GM19372 (cell line): ENCODE measurements around the gene CA6.
"Not testable (repeated sequence)": the region's sequence is repeated elsewhere in the genome, so short reads cannot be mapped to it uniquely, and the experiment has no call there.

Source experiments
- ATAC-seq: cut with Tn5 transposase; IDR thresholded peaks from one replicate; pipeline ENCODE4 v1.9.1; 2021; ENCODE audit warnings: mild to moderate bottlenecking, low read depth, moderate library complexity; ENCODE audit not compliant: unreplicated experiment

CA6 gene

DNA sequence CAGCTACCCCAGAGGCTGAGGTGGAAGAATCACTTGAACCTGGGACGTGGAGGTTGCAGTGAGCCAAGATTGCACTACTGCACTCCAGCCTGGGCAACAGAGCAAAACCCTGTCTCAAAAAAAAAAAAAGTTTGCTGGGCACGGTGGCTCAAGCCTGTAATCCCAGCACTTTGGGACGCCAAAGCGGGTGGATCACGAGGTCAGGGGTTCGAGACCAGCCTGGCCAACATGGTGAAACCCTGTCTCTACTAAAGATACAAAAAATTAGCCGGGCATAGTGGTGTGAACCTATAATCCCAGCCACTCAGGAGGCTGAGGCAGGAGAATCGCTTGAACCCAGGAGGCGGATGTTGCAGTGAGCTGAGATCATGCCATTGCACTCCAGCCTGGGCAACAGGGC lies 23.2 kb downstream of the CA6 start:
- ATAC-seq, result not testable (repeated sequence)

DNA sequence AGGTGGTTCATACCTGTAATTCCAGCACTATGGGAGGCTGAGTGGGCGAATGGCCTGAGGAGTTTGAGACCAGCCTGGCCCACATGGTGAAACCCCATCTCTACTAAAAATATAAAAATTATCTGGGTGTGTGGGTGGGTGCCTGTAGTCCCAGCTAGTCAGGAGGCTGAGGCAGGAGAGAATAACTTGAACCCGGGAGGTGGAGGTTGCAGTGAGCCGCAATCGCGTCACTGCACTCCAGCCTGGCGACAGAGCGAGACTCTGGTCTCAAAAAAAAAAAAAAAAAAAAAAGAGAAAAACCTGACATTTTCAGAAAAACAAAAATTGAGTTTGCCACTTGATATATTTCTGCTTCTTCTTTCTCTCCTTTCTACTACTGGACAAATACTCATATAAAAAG lies 24.3 kb downstream of the CA6 start:
- no peak for ATAC-seq

DNA sequence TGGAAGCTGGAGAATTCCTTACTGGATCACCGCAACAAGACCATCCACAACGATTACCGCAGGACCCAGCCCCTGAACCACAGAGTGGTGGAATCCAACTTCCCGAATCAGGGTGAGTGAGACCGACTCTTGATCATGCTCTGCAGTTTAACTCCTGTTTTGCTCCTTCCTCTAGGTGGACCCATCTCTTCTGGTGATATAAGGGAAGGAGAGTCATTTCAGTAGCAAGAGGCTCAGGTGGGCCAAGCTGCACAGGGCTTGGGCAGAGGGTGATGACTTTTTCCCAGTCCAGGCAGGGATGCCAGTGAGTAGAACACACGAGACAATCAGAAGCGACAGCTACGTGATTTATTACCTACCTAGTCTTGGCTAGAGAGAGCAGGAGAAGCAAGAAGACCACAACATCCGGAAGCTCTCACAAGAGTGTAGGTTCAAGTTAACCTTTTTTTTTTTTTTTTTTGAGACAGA lies 25.2 kb downstream of the CA6 start:
- ATAC-seq, result no peak

DNA sequence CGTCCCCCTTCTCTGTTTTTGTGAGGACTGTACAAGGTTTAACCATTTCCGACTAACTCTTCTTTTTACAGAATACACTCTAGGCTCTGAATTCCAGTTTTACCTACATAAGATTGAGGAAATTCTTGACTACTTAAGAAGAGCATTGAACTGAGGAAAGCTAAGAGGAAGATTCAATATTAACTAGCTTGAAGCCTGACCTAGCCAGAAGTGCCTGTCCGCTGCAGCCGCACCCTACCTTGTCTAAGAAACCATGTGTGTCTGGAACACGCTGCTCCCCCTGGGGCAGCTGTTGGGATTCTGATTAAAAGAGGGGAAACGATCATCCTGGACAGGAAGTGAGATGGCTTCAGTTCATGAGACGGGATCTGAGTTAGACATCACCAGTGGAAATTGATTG lies 28.9 kb downstream of the CA6 start:
- no peak for ATAC-seq

DNA sequence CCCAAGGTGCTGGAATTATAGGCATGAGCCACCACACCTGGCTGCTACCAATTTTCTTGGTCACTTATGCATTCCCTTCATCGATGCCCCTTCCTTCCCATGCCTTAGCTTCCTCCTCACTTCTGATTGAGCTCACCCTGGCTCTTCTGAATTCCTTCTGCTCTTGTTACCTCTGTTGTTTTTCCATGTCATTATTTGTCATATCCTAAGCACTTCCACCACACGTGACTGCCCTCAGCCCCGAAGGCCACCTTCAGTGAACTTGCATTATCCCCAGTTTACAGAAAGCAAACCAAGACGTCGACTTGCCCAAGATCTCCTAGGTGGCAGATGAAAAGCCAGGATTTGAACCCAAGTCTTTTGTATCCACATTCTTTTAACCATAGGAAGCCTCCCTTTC lies 30.7 kb downstream of the CA6 start:
- ATAC-seq, result no peak

- ATAC-seq, result no peak
Observed at GRCh38 chr1:8976896-8977450, 31.3 kb downstream of the CA6 start.

- ATAC-seq, result no peak
Observed at GRCh38 chr1:8980656-8981055, 35.0 kb downstream of the CA6 start.

GRCh38 chr1:8981169-8981568 lies 35.5 kb downstream of the CA6 start:
- ATAC-seq, result no peak

GRCh38 chr1:8984203-8984602 lies 38.5 kb downstream of the CA6 start:
- no peak for ATAC-seq

DNA sequence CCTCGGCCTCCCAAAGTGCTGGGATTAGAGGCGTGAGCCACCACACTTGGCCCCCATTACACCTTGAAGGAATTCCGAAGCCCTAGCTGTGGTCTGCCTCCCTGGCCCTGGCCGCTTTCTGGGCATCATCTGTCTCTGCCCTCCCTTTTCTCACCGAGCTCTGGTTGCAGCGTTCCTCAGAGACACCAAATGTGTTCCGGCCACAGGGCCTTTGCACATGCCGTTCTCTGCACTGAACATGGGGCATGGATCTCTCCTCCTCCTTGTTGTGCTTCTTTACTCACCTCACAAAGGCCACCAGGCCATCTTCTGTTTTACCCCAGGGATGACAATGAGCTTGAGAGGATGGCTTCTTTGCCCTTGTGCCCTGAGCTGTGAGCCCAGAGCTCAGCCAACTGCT lies 39.3 kb downstream of the CA6 start:
- ATAC-seq, result no peak

DNA sequence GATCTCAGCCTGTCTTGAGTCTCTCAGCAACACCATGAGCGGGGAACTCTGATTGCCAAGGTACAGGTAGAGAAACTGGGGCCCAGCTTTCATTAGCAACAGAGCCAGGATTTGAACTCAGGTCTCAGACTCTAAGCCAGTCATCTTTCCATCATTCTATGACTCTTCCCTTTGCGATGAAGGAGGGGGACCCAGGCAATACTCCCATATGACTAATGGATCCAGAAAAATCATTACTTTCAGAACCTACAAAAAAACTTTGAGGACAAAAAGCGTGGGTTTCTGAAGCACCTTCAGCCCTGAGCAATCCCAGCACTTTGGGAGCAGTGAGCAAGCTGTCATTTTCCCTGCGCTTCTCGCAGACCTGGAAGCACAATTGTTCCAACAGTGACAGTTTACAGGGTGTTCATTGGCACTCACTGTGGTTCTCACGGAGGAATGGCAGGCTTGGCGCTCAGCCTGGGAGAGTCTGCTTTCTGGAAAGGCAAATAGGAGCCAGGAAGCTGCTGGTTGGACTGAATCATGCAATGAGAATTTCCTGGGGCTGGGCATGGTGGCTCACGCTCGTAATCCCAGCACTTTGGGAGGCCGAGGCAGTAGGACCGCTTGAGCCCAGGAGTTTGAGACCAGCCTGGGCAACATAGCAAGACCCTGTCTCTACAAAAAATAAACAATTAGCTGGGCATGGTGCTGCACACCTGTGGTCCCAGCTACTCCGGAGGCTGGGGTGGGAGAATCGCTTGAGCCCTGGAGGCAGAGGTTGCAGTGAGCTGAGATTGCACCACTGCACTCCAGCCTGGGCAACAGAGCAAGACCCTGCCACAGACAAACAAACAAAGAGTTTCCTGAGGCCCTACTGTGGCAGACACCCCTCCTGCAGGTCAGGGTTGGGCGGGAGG lies 40.5 kb downstream of the CA6 start:
- no peak for ATAC-seq

GRCh38 chr1:8986814-8987190 lies 41.1 kb downstream of the CA6 start:
- ATAC-seq, result no peak

DNA sequence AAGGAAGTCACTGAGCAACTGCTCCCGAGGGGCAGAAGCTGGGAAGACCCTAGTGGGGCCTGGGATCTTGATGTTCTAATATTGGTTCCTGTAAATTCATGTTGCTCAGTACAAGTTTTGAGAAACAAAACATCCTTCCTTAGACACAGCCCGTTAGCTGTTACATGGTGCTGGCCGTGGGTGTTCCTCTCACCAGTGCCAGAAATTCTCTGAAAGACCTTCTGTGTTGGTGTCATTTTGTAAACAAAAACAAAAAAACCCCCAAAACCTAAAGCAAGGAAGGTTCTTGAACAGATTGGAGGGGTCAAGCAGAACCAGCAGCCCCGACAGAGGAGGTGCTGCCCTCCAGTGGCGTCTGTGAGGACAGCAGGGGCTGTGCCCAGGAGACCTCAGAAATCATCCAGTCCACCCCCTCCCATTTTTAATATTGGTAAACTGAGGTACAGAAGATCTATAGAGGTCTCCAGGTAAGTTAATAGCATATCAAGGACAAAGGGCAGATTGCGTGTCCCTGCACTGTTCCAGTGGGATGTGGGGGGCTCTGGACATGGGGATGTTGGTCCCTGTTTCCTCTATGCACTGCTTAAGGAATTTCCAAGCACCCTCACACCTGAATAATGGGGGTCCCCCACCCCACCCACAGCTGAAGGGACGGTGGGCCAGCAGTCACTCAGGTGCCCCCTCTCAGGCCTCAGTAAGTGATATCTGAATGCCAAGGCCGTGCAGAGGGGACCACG lies 42.4 kb downstream of the CA6 start:
- no peak for ATAC-seq

- ATAC-seq, result no peak
Observed at GRCh38 chr1:8988618-8988967, 42.9 kb downstream of the CA6 start.

- ATAC-seq, result no peak
Observed at GRCh38 chr1:8989061-8989460, 43.4 kb downstream of the CA6 start.

- ATAC-seq, result no peak
Observed at GRCh38 chr1:8989821-8990220, 44.2 kb downstream of the CA6 start.

DNA sequence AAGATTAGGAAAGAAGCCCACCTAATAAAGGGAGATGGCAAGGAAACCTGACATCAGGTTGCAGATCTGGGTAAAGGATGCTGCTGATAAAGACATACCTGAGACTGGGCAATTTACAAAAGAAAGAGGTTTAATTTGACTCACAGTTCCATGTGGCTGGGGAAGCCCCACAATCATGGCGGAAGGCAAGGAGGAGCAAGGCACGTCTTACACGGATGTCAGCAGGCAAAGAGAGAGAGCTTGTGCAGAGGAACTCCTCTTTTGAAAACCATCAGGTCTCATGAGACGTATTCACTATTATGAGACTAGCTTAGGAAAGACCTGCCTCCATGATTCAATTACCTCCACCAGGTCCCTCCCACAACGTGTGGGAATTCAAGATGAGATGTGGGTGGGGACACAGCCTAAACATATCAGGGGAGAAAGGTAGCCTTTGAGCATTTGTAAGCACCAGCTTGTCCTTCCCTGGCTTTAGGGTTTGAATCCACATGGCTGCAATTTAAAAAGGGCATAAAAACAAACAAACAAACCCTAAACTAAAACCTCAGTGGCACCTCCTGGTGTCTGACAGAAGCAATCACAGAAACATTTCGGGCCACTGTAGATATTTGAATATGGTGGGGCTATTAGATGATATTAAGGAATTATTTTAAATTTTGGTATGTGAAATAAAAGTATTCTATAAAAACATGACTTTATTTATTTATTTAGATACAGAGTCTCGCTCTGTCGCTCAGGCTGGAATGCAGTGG lies 47.4 kb downstream of the CA6 start:
- no peak for ATAC-seq

GRCh38 chr1:8993962-8994675 lies 48.5 kb downstream of the CA6 start:
- not testable (repeated sequence) for ATAC-seq

GRCh38 chr1:9001534-9002214 lies 56.0 kb downstream of the CA6 start:
- ATAC-seq, result not testable (repeated sequence)

DNA sequence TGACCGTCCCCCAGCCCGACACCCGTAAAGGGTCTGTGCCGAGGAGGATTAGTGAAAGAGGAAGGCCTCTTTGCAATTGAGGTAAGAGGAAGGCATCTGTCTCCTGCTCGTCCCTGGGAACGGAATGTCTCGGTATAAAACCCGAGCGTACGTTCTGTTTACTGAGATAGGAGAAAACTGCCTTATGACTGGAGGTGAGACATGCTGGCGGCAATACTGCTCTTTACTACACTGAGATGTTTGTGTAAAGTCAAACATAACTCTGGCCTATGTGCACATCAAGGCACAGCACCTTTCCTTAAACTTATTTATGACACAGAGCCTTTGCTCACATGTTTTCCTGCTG lies 56.5 kb downstream of the CA6 start:
- ATAC-seq, result not testable (repeated sequence)
